DOHH2 (cell line): Measurements from ENCODE around the gene CFTR.

Experiments used
- H3F3A ChIP-seq: fragments of 200-600 bp; sonication (generic), shearing (Covaris generic); 2 replicates; pipeline ENCODE4 v1.6.0; 2016; ENCODE audit warnings: antibody characterized with exemption, mild to moderate bottlenecking; ENCODE audit not compliant: control insufficient read depth, insufficient read depth
- H3K27ac ChIP-seq: fragments of 200-600 bp; sonication (generic); 2 replicates; pipeline ENCODE4 v1.5.1; 2014; ENCODE audit warnings: low read depth, mild to moderate bottlenecking, low read length, moderate library complexity
- H3K27me3 ChIP-seq: fragments of 200-600 bp; sonication (generic); 2 replicates; pipeline ENCODE4 v1.6.1; 2014; ENCODE audit warnings: mild to moderate bottlenecking, low read length, mixed read lengths; ENCODE audit not compliant: control insufficient read depth
- H3K36me3 ChIP-seq: fragments of 200-600 bp; sonication (generic); 2 replicates; pipeline ENCODE4 v1.6.1; 2014; ENCODE audit warnings: mild to moderate bottlenecking, low read length, moderate library complexity, mixed read lengths; ENCODE audit not compliant: control insufficient read depth
- H3K4me1 ChIP-seq: fragments of 200-600 bp; sonication (generic); 2 replicates; pipeline ENCODE4 v1.6.1; 2014; ENCODE audit warnings: mild to moderate bottlenecking, low read length, mixed read lengths; ENCODE audit not compliant: control insufficient read depth
- H3K4me2 ChIP-seq: fragments of 200-600 bp; sonication (generic); 2 replicates; pipeline ENCODE4 v1.6.0; 2014; ENCODE audit warnings: mild to moderate bottlenecking, low read length, moderate library complexity
- H3K4me3 ChIP-seq: fragments of 200-600 bp; sonication (generic); 2 replicates; pipeline ENCODE4 v1.5.1; 2014; ENCODE audit warnings: mild to moderate bottlenecking, low read length, mixed read lengths
- H3K79me2 ChIP-seq: fragments of 200-600 bp; sonication (generic); 2 replicates; pipeline ENCODE4 v1.6.1; 2014; ENCODE audit warnings: mild to moderate bottlenecking, low read length, mixed read lengths; ENCODE audit not compliant: control insufficient read depth
- H3K9me2 ChIP-seq: fragments of 200-600 bp; sonication (generic); replicated peaks from 2 replicates; pipeline ENCODE4 v1.6.1; 2014; ENCODE audit warnings: mild to moderate bottlenecking, low read length, mixed read lengths; ENCODE audit not compliant: control insufficient read depth
- H3K9me3 ChIP-seq: fragments of 200-600 bp; sonication (generic); 2 replicates; pipeline ENCODE4 v1.6.1; 2014; ENCODE audit warnings: antibody characterized with exemption, low read length, mixed read lengths; ENCODE audit not compliant: control insufficient read depth, insufficient read depth
- H4K20me1 ChIP-seq: fragments of 200-600 bp; sonication (generic); 2 replicates; pipeline ENCODE4 v1.6.0; 2014; ENCODE audit warnings: low read depth, mild to moderate bottlenecking, antibody characterized with exemption, low read length, moderate library complexity; ENCODE audit not compliant: control insufficient read depth, insufficient read depth
- EZH2phosphoT487 ChIP-seq: fragments of 200-600 bp; sonication (generic); IDR thresholded peaks from 2 replicates; pipeline ENCODE4 v1.6.1; 2017; ENCODE audit warnings: borderline replicate concordance, mild to moderate bottlenecking, antibody characterized with exemption, low read length, moderate library complexity, mixed read lengths
- TF ChIP-seq, protein P1 (sequence below): fragments of 200-600 bp; sonication (generic); IDR thresholded peaks from one replicate; pipeline ENCODE4 v1.5.1; 2014; ENCODE audit warnings: antibody characterized with exemption, mild to moderate bottlenecking, low read depth, low read length; ENCODE audit not compliant: poor library complexity, severe bottlenecking

CFTR gene

DNA sequence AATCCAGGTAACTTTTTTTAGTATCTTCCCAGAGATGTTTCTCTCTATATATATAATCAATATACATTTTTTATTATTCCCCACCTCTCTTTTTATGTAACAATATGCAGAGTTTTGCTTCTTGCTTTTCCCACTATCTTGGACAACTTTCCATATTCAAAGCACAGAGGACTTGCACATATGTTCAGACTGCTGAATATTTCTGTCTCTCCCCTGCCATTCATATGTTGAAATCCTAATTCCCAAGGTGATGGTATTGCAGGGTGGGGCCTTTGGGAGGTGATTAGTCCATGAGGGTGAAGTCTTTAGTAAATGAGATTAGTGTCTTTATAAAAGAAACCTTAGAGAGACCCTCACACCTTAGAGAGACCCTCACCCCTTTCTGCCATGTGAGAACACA, 72.8 kb downstream of the CFTR start:
- Histone ChIP-seq H3K9me2 (no peaks in the 10 kb centered on the region), H3F3A (no peaks in the 10 kb centered on the region), H3K4me1 (no peaks in the 10 kb centered on the region), H3K4me3 (no peak overlapping the region), H3K79me2 (no peaks in the 10 kb centered on the region), H3K4me2 (no peak overlapping the region), H4K20me1 (no peaks in the 10 kb centered on the region), H3K36me3 (no peaks in the 10 kb centered on the region), H3K27ac (no peak overlapping the region), H3K27me3 (no peaks in the 10 kb centered on the region), H3K9me3 (no peaks in the 10 kb centered on the region)
- TF ChIP-seq, protein P1, sequence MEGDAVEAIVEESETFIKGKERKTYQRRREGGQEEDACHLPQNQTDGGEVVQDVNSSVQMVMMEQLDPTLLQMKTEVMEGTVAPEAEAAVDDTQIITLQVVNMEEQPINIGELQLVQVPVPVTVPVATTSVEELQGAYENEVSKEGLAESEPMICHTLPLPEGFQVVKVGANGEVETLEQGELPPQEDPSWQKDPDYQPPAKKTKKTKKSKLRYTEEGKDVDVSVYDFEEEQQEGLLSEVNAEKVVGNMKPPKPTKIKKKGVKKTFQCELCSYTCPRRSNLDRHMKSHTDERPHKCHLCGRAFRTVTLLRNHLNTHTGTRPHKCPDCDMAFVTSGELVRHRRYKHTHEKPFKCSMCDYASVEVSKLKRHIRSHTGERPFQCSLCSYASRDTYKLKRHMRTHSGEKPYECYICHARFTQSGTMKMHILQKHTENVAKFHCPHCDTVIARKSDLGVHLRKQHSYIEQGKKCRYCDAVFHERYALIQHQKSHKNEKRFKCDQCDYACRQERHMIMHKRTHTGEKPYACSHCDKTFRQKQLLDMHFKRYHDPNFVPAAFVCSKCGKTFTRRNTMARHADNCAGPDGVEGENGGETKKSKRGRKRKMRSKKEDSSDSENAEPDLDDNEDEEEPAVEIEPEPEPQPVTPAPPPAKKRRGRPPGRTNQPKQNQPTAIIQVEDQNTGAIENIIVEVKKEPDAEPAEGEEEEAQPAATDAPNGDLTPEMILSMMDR = no peak
- TF ChIP-seq EZH2phosphoT487 = no peak

DNA sequence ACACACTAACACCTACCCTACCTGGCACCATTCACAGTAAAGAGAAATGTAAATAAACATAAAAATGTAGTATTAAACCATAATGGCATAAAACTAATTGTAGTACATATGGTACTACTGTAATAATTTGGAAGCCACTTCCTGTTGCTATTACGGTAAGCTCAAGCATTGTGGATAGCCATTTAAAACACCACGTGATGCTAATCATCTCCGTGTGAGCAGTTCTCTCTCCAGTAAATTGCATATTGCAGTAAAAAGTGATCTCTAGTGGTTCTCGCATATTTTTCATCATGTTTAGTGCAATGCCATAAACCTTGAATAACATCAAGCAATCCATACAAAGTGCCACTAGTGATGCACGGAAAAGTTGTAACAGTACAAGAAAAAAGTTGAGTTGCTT, 75.4 kb downstream of the CFTR start:
- Histone ChIP-seq H3K4me2 (no peak overlapping the region), H3K79me2 (no peaks in the 10 kb centered on the region), H3K27me3 (no peaks in the 10 kb centered on the region), H3K9me3 (no peaks in the 10 kb centered on the region), H3K4me3 (no peak overlapping the region), H3K36me3 (no peaks in the 10 kb centered on the region), H3K4me1 (no peaks in the 10 kb centered on the region), H4K20me1 (no peaks in the 10 kb centered on the region), H3F3A (no peaks in the 10 kb centered on the region), H3K27ac (no peak overlapping the region), H3K9me2 (no peaks in the 10 kb centered on the region)
- TF ChIP-seq EZH2phosphoT487 = no peak
- TF ChIP-seq, protein P1 = no peak

DNA sequence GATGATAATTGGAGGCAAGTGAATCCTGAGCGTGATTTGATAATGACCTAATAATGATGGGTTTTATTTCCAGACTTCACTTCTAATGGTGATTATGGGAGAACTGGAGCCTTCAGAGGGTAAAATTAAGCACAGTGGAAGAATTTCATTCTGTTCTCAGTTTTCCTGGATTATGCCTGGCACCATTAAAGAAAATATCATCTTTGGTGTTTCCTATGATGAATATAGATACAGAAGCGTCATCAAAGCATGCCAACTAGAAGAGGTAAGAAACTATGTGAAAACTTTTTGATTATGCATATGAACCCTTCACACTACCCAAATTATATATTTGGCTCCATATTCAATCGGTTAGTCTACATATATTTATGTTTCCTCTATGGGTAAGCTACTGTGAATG, 79.6 kb downstream of the CFTR start:
- no peaks in the 10 kb centered on the region for H3K9me2 ChIP-seq
- no peaks in the 10 kb centered on the region for H3K79me2 ChIP-seq
- no peak overlapping the region for H3K4me3 ChIP-seq
- no peaks in the 10 kb centered on the region for H3K36me3 ChIP-seq
- no peaks in the 10 kb centered on the region for H3K27me3 ChIP-seq
- no peak overlapping the region for H3K4me2 ChIP-seq
- H3K4me1 ChIP-seq = no peaks in the 10 kb centered on the region
- H3K9me3 ChIP-seq = no peaks in the 10 kb centered on the region
- H3F3A ChIP-seq = no peaks in the 10 kb centered on the region
- no peak overlapping the region for H3K27ac ChIP-seq
- no peaks in the 10 kb centered on the region for H4K20me1 ChIP-seq
- TF ChIP-seq EZH2phosphoT487 = no peak
- TF ChIP-seq, protein P1 = no peak

DNA sequence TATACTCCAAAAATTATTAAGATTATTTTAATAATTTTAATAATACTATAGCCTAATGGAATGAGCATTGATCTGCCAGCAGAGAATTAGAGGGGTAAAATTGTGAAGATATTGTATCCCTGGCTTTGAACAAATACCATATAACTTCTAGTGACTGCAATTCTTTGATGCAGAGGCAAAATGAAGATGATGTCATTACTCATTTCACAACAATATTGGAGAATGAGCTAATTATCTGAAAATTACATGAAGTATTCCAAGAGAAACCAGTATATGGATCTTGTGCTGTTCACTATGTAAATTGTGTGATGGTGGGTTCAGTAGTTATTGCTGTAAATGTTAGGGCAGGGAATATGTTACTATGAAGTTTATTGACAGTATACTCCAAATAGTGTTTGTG, 80.2 kb downstream of the CFTR start:
- Histone ChIP-seq H3K4me3 (no peak overlapping the region), H3K4me2 (no peak overlapping the region), H4K20me1 (no peaks in the 10 kb centered on the region), H3K79me2 (no peaks in the 10 kb centered on the region), H3K27ac (no peak overlapping the region), H3K9me2 (no peaks in the 10 kb centered on the region), H3K36me3 (no peaks in the 10 kb centered on the region), H3K4me1 (no peaks in the 10 kb centered on the region), H3K27me3 (no peaks in the 10 kb centered on the region), H3K9me3 (no peaks in the 10 kb centered on the region), H3F3A (no peaks in the 10 kb centered on the region)
- TF ChIP-seq, protein P1 = no peak
- TF ChIP-seq EZH2phosphoT487 = no peak
